HT-29 (cell line): Measurements from ENCODE around the gene GLI2. TPM values are rescaled to one million over a fixed set of nuclear protein-coding genes. Genes with fewer than 3 reads are reported as not detected.

Experiments
- DNase-seq: peaks from one replicate; pipeline ENCODE4 v3.0.0-alpha.2; 2015; ENCODE audit warnings: low spot score
- total RNA-seq: library from RNA; depleted of rRNA; stranded (reverse); fragments of >200 nt; shearing (Covaris generic); gene quantifications from 2 replicates; pipeline ENCODE4 v1.2.3, GENCODE V29; 2014

GLI2 gene
- total RNA-seq, 1 experiment from 2014 or later, result 8.7 TPM

- no peak for DNase-seq
Observed at GRCh38 chr2:120712180-120712681, 23.4 kb upstream of the GLI2 start.

GRCh38 chr2:120715353-120715752 lies 20.3 kb upstream of the GLI2 start:
- no peak for DNase-seq

- no peak for DNase-seq
Observed at GRCh38 chr2:120715941-120716340, 19.7 kb upstream of the GLI2 start.

- no peak for DNase-seq
Observed at GRCh38 chr2:120716641-120717585, 18.8 kb upstream of the GLI2 start.

- DNase-seq, result no peak
Observed at GRCh38 chr2:120719491-120719890, 16.2 kb upstream of the GLI2 start.

GRCh38 chr2:120720231-120720630 lies 15.4 kb upstream of the GLI2 start:
- no peak for DNase-seq

DNA sequence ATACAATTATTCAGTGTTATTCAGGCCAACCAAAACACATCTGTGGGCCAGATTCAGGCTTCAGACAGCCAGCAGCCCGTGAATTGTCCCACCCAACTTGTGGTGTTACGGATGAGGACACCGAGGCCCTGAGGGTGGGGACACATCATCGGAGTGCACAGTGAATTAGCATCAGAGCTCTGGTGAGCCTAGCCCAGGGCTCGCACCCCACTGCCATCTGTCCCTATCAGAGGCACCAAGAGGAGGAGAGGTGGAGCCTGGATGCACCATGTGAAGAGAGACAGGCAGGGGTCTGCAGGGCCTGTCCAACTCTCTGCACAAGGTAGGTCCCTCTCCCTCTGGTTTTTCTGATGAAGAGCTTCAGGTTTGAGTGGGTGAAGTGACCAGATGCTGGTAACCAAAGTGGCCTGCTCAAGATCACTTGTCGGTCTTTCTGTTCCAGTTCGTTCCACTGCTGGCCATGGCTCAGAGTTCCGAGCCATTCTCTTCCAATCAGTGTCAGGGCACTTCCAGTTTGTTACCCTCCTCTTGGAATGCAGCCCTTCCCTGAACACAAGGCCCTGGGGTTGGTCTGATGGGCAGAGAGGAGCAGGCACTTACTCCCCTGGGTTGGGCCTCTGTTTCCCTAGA lies 14.8 kb upstream of the GLI2 start:
- DNase-seq, result no peak

DNA sequence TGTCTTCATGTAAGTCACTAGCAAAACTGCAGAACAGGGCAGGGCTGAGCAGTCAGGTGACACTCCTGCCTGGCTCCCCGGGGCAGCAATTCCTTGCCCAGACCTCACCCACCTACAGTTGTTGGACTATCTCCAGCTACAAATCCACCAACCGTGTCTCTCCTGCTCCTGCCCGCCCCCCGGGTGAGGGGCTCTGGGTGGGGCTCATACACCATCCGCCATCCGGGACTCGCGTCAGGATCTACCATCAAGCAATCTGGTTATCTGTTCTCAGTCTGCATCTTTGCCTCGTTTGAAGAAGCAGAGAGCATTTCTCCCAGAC lies 13.5 kb upstream of the GLI2 start:
- DNase-seq, result no peak

DNA sequence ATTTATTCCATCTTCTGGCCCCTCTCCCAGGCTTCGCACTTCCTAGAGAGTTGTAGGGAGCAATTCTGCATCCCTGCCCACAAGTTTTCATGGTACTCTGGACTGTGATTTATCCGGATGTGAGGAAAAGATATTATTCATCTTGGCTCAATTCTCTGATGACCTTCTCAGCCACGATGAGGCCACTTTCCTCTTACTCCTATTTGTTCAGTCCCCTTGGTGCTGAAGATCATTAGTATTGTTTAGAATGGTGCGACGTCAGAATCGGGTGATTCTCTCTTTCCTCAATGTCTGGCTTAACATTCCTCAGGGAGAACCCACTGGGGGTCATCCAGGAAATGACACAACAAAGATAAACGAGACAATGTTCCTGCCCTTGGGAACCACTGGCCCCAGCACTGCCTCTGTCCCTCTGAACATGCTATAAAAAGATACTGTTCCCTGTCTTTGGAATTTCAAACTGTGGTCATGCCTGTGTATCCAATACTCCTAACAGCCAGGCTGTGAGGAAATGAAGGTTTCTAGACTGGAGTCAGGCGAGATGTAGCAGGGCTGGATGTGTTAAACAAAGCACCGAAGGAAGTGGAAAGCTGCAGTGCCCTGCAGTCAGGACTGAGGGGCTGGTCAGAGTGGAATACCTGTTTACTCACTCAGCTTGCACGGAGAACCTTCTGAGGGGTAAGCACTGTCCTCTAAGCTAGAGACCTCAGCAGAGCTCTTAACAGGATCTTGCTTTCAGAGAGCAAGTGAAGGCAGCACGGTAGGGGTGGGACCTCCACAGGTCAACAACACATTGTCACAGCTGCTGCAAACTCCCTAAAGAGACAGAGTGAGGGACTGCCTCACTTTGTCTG lies 12.9 kb upstream of the GLI2 start:
- DNase-seq, result no peak

DNA sequence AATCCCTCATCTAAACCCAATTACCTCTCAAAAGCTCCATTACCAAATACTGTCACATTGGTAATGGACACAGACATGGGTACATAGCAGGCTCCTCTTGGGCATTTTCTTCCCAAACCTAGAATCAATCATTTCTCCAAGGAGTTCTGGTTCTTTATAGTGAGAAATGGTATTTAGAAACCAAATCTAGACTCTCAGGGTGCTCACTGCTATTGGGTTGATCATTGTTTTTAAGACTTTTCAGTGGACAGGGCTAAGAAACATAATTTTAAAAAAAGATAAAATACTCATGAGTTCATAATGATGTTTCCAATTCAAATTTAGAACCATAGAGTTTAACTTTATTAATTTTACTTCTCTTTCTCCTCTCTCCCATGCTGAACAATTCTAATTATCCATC lies 9.4 kb upstream of the GLI2 start:
- no peak for DNase-seq

DNA sequence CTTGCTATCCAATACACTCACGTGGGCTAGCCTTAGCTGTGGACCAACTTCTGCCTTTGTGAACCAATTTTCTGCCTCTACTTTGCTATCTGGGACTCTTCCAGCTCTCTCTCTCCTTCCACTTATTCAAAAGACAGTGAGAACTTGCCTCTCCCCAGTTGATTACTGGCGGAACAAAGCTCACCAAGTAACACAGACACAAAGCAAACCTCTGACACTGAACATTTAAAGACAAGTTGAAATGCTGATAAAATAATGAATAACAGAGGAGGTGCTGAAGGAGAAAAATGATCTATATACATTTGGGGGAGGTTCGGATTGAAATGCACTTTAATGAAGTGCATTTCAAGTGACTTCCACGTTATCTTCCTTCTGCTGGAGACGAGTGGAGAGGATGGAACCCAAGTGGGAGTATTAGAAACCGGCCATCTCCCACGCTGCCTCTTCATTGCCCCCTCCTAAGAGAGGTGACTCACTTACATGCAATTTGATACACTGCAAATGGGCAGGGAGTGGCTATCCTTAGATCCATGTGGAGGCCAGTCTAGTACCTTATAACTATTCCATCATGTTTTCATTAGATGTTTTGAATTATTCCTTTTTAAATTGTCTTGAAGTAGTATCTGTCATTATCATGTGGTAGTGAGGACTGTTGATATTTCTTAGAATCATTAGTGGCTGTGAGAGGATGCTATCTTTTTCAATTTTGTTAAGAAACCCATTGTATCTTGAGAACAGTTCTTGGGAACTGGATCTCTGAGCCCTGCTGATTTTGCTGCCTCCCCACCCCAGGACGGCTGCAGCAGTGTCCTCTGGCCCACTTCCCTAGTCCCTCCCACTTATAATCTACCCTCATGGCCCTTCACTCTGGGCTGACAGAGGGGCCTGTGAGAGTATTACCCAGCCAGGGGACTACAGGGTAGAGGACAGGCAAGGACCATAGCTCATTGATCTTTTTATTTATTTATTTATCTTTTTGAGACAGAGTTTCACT lies 6.0 kb upstream of the GLI2 start:
- DNase-seq, result no peak

- DNase-seq, result no peak
Observed at GRCh38 chr2:120731175-120731574, 4.5 kb upstream of the GLI2 start.

GRCh38 chr2:120732506-120733237 lies 3.0 kb upstream of the GLI2 start:
- no peak for DNase-seq

DNA sequence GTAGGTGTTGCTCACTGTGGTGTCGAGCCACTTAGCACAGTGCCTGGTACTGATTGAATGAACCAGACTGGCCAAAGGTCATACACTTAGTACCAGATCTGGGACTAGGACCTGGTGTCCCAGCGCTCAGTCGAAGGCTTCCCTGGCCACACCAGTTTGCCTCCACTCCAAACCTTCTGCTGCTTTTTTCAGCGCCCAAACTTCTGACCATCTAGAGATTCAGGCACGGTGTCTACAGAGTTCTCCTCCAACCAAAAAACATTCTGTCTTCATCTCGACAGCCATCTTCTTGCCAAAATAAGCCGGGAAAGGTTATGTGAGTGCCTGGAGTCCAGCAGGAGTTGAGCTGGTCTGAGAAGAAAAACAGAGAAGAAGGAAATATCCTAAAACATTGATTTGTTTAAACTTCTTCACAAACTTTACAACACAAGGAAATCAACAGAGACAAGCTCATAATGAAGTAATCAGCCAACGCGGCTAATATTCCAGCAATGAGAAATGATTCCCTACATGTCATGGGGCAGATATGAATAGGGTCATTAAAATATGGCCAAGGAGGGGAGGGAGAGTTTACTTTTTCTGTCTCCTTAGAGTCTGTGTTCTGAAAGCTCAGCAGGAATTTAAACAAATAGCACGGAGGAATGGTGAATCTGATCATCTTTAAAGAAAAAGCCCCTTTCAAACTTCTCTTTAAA lies 2.3 kb upstream of the GLI2 start:
- no peak for DNase-seq

DNA sequence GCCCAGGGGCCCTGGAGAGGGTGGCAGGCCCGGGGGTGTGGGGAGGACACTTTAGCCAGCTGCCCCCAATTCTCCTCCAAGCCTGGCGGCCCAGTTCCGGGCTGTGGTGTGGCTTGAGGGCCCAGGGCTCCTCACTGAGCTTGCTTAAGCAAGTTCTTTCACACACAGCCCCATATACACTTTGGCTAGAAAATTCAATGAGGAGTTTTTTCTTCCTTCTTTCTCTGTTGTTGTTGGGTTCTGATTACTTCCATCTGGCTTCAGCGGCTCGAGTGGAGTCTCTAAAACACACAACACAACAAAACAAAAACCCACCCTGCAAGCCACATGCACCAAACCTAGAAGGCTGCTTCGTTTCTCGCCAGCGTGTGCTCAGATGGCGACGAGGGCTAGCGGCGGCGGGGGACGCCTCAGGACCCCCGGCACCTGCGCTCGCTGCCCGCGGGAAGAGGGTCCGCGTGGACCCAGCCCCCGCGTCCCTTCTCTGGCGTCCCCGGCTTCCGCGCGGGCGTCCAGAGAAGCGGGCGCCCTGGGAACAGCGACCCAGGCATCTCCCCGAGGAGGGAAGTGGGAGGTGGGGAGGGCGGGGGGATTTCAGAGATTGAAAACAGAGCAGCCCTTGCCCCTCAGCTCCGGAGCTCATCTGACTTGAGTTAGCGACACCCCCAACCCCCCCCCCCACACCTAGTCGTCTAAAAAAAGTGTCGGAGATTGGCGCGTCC lies 577 bp upstream of the GLI2 start:
- DNase-seq, result no peak

DNA sequence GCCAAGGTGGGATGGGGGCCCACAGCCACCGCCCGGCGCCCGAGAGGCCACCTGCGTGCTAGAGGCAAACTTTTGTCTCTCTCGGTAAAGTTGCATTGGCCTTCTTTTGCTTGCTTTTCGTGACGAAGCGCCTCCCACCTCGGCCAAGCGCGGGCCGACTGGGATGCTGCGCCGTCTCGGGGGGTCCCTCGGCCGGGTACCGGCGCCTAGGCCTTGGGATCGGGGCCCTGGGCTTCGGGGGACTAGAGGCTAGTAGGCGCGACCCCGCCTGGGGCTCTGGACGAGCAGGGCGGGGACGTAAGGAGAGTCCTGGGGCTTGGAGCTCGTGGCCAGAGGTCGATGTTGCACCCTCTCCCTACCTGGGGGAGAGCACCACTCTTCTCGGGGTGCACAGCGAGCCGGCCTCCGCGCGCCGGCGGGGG lies 545 bp downstream of the GLI2 start:
- no peak for DNase-seq

DNA sequence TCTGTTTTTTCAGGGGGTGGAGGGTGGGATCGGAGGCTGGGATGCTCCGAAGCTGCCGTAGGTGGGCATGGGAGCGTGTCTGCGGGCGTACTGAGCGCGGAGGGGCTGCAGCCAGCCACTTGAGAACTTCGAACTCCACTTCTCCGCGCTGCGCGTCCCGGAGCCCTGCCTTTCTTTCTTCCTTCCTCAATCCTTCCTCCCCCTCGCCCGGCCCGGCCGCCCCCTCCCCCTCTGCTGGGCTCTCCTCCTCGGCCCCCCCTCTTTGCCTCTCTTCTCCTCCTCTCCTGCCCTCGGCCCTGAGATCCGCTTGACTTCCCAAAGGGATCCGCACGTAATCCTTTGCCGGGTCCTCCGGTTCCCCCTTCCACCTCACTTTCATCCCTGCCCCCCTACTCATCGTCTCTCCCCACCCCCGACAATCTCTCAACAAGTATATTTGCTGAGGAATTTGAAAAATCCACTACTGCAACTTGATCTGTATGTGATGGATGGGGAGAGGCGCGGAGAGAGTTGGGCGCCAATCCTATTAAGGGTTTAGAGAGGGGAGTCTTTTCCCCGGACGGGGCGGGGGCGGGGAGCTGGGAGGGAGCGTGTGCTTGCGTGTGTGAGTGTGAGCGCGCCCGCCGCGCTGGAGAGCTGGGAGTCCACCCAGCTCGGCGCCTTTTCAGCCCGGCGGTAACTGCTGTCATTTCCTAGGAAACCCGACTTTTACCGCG lies 1.1 kb downstream of the GLI2 start:
- no peak for DNase-seq
